Stimulated activated naive B cell treated with anti-CD40 and anti-IgM and Interleukin-4, amounts not matched to agents 10 μg/mL and 1 μg/mL and 100 μg/mL, for 72 hours (primary cell): Measurements from ENCODE around the gene PTGER2.
A peak's percentile ranks its signal among the peaks of the same experiment; 100 is the strongest.

Experiments
- ATAC-seq, 2 donors: fragments of 150-1000 bp; cut with Tn5 transposase; replicated peaks; 2 replicates each; pipeline ENCODE4 v1.10.0; 2021; ENCODE audit warnings: moderate library complexity in 1 of 2
- DNase-seq: peaks from one replicate; pipeline ENCODE4 v3.0.0; 2021
- H3K27ac Mint-ChIP-seq: one replicate; pipeline ENCODE4 v1.8.0; 2022; ENCODE audit warnings: mild to moderate bottlenecking, mixed read lengths
- H3K27me3 Mint-ChIP-seq, 2 donors: one replicate each; pipeline ENCODE4 v1.8.0; 2022; ENCODE audit warnings: mixed read lengths in 2 of 2
- H3K36me3 Mint-ChIP-seq, 2 donors: one replicate each; pipeline ENCODE4 v1.8.0; 2022; ENCODE audit warnings: mixed read lengths in 2 of 2, mild to moderate bottlenecking in 1 of 2
- H3K4me1 Mint-ChIP-seq, 2 donors: one replicate each; pipeline ENCODE4 v1.8.0; 2022; ENCODE audit warnings: mixed read lengths in 2 of 2, mild to moderate bottlenecking in 1 of 2
- H3K4me3 Mint-ChIP-seq, 2 donors: one replicate each; pipeline ENCODE4 v1.8.0; 2022; ENCODE audit warnings: mild to moderate bottlenecking in 2 of 2, mixed read lengths in 2 of 2, moderate library complexity in 1 of 2
- H3K9me3 Mint-ChIP-seq, 2 donors: one replicate each; pipeline ENCODE4 v1.8.0; 2022; ENCODE audit warnings: mixed read lengths in 2 of 2, mild to moderate bottlenecking in 1 of 2

PTGER2 gene

GRCh38 chr14:52354242-52354641 is 40.1 kb downstream of the PTGER2 start:
- peaks cover 14 to 27% of the 10 kb centered on the region in 2 donors for H3K27me3 Mint-ChIP-seq
- H3K4me1 Mint-ChIP-seq, result peaks cover 9 to 22% of the 10 kb centered on the region in 2 donors
- ATAC-seq (no peak), DNase-seq (no peak)
- no peaks in the 10 kb centered on the region for H3K9me3 Mint-ChIP-seq
- H3K27ac Mint-ChIP-seq, result no peak overlapping the region
- no peak overlapping the region for H3K4me3 Mint-ChIP-seq
- H3K36me3 Mint-ChIP-seq, result no peaks in the 10 kb centered on the region

DNA sequence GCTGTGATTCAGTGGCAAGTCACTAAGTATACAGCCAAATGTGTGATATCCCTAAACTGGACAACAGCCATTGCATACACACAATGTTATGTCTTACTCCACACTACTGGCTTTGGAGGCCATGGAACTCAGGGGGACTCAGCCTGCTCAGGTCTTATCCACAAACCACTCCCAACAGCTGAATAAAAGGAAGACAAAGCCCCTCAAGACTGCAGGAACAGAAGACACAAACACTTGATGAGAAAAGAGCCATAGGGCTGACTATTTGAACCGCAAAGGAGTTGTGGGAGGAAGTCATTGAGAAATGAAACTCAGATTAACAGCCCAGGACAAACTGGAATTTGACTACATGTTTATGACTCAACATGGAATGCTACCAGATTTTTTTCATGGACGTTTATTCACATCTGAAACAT is 40.9 kb downstream of the PTGER2 start:
- no peak for ATAC-seq
- no peak overlapping the region for H3K4me3 Mint-ChIP-seq
- DNase-seq, result no peak
- H3K27ac Mint-ChIP-seq, result no peak overlapping the region
- H3K36me3 Mint-ChIP-seq, result no peaks in the 10 kb centered on the region
- H3K27me3 Mint-ChIP-seq, result peaks cover 19 to 27% of the 10 kb centered on the region in 2 donors
- H3K9me3 Mint-ChIP-seq, result no peaks in the 10 kb centered on the region
- peaks cover 7 to 22% of the 10 kb centered on the region in 2 donors for H3K4me1 Mint-ChIP-seq

DNA sequence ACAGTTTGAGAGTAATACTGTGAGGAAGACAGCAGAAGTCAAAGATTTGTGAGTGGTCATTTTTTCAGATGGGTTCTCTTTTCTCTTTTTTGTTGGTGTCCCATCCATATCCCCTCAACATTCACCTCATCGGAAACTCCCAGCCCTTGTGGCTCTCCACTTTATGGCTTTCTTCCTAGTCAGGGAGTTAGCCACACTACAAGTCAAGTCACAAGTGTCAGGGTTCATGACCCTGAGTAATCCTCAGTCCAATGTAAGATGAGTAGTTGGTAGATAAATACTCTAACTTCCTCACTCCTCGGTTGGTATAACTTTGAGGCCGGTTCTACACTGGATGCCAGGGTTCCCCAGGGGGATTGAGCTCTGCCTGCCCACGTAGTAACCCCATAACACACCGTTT is 41.4 kb downstream of the PTGER2 start:
- Mint-ChIP-seq H3K27ac (no peak overlapping the region), H3K4me3 (no peak overlapping the region), H3K27me3 (peaks cover 19 to 23% of the 10 kb centered on the region in 2 donors)

GRCh38 chr14:52356025-52356424 is 41.9 kb downstream of the PTGER2 start:
- Mint-ChIP-seq H3K9me3 (no peaks in the 10 kb centered on the region), H3K27me3 (peaks cover 18 to 19% of the 10 kb centered on the region in 2 donors), H3K36me3 (no peaks in the 10 kb centered on the region), H3K4me3 (no peak overlapping the region), H3K4me1 (peaks cover 7 to 22% of the 10 kb centered on the region in 2 donors), H3K27ac (no peak overlapping the region)
- no peak for ATAC-seq
- DNase-seq, result no peak

More for the DNA sequence above, 41.4 kb downstream of the PTGER2 start:
- no peak for ATAC-seq
- no peaks in the 10 kb centered on the region for H3K36me3 Mint-ChIP-seq
- H3K4me1 Mint-ChIP-seq, result peaks cover 7 to 22% of the 10 kb centered on the region in 2 donors
- no peak for DNase-seq
- no peaks in the 10 kb centered on the region for H3K9me3 Mint-ChIP-seq

DNA sequence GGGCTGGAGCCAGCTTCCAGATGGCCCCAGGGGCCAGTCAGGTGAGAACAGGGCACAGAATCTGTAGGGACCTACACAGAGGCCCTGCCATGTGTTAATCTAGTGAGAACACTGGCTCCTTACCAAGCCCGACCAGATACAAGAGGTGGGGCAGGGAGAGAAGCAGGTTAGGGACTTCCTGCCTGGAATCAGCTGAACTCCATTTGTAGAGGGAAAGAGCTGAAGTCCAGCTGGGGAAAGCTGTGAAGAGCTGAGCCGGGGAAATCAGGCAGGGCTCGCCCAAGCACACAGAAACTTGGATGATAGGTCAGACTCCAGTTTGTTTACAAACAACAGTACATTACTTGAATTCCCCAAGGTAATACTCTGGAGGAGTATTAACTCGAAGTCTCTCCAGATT is 46.7 kb downstream of the PTGER2 start:
- Mint-ChIP-seq H3K27me3 (peaks cover 3 to 12% of the 10 kb centered on the region in 2 donors), H3K4me3 (no peak overlapping the region), H3K4me1 (no peaks in the 10 kb centered on the region), H3K9me3 (no peaks in the 10 kb centered on the region), H3K36me3 (no peaks in the 10 kb centered on the region), H3K27ac (no peak overlapping the region)
- DNase-seq (no peak), ATAC-seq (no peak)

DNA sequence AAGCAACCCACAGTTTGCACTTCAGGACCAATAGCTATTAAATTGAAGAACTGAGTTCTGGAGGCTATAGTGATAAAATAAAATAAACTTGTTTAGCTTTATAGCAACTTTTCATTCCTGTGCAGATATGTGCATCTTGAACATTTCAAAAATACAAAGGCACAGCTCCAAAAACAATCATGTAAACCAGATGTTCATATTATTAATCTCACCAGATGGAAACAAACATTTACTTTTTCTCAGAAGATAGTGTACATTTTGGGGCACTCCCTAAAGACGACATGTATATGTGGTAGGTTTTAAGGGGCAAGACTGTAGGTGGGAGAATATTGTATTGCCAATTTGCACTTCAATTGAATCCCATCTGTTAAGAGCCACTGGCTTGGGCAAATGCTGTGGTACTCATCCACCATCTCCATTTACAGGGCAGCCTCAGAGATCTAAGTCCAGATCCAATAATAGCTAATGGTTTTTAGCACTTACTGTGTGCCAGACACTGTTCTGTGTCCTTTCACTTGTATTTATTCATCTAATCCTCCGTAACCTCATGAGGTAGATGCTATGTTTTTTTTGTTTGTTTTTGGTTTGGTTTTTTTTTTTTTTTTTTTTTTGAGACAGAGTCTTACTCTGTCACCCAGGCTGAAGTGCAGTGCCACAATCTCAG is 49.1 kb downstream of the PTGER2 start:
- H3K9me3 Mint-ChIP-seq, result no peaks in the 10 kb centered on the region
- no peak overlapping the region for H3K4me3 Mint-ChIP-seq
- peaks cover 0 to 9% of the 10 kb centered on the region in 2 donors for H3K27me3 Mint-ChIP-seq
- H3K4me1 Mint-ChIP-seq, result no peaks in the 10 kb centered on the region
- no peak overlapping the region for H3K27ac Mint-ChIP-seq
- H3K36me3 Mint-ChIP-seq, result no peaks in the 10 kb centered on the region
- DNase-seq, result no peak
- no peak for ATAC-seq

- H3K27me3 Mint-ChIP-seq, result peaks cover 0 to 9% of the 10 kb centered on the region in 2 donors
- DNase-seq (no peak), ATAC-seq (no peak)
- no peaks in the 10 kb centered on the region for H3K36me3 Mint-ChIP-seq
- H3K9me3 Mint-ChIP-seq, result no peaks in the 10 kb centered on the region
- no peak overlapping the region for H3K4me3 Mint-ChIP-seq
- H3K4me1 Mint-ChIP-seq, result no peaks in the 10 kb centered on the region
- no peak overlapping the region for H3K27ac Mint-ChIP-seq
Measured at GRCh38 chr14:52363961-52364360, 49.8 kb downstream of the PTGER2 start.

GRCh38 chr14:52365071-52365470 is 51.0 kb downstream of the PTGER2 start:
- Mint-ChIP-seq H3K36me3 (no peaks in the 10 kb centered on the region), H3K4me1 (no peaks in the 10 kb centered on the region), H3K9me3 (no peaks in the 10 kb centered on the region), H3K27ac (no peak overlapping the region), H3K27me3 (peaks cover 0 to 4% of the 10 kb centered on the region in 2 donors), H3K4me3 (no peak overlapping the region)
- DNase-seq, result no peak
- no peak for ATAC-seq

GRCh38 chr14:52366796-52367315 is 52.7 kb downstream of the PTGER2 start:
- Mint-ChIP-seq H3K27me3 (peaks cover 0 to 4% of the 10 kb centered on the region in 2 donors), H3K9me3 (no peaks in the 10 kb centered on the region), H3K27ac (no peak overlapping the region), H3K36me3 (no peaks in the 10 kb centered on the region), H3K4me3 (no peak overlapping the region), H3K4me1 (no peaks in the 10 kb centered on the region)
- no peak for DNase-seq
- no peak for ATAC-seq

DNA sequence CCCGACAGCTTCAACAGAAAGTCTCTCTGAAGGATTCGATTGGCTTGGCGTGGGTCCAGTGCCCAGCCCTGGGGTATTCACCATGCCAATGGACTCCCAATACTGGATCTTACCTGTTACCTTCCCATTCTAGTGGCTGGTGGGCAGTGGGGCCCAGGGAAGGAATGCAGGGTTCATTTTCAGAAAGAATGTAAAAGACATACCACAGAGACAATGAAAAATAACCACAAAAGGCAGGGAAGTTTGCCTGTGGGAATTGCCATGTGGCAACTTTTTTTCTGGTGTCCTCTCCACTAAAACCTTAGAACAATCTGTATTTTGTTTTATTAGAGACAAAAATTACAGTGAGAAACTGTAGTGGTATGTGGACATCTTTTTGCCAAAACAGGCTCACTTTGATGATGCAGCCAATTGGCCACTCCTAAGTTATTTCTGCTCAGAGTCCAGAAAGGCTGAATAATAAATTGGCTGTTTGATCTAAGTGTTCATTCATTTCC is 55.2 kb downstream of the PTGER2 start:
- Mint-ChIP-seq H3K27ac (no peak overlapping the region), H3K4me3 (no peak overlapping the region), H3K4me1 (no peaks in the 10 kb centered on the region), H3K9me3 (peaks cover 8 to 9% of the 10 kb centered on the region in 2 donors), H3K36me3 (no peaks in the 10 kb centered on the region), H3K27me3 (peaks cover 0 to 7% of the 10 kb centered on the region in 2 donors)
- DNase-seq (no peak), ATAC-seq (no peak)

DNA sequence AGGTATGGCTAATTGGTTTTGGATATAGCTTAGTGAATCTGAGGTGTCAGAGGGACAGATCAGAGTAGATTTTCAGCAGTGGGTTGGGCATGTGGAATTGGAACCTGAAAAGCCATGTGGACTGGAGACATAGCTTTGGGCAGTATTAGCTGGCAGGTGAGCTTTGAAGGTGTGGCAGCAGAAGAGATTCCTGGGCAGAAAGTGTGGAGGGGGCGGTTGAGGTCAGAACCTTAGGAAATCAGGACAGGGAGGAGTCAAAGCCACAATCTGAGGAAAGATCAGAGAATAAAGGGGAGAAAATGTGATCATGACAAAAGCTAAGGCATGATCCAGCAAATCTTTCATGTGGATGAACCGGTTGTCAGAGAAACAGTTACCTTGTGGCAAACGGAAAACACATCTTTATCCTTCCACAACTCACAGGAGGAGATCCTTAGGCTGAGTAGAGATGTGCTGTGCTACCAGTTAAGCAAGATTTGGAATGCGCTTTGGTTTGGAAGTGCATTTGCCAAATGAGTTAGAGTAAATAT is 56.4 kb downstream of the PTGER2 start:
- ATAC-seq, result peak in 1 of 2 donors; percentile 42
- DNase-seq, result no peak
- Mint-ChIP-seq H3K27ac (no peak overlapping the region), H3K36me3 (no peaks in the 10 kb centered on the region), H3K27me3 (peaks cover 2 to 10% of the 10 kb centered on the region in 2 donors), H3K4me3 (no peak overlapping the region), H3K4me1 (no peaks in the 10 kb centered on the region), H3K9me3 (peaks cover 8 to 9% of the 10 kb centered on the region in 2 donors)

DNA sequence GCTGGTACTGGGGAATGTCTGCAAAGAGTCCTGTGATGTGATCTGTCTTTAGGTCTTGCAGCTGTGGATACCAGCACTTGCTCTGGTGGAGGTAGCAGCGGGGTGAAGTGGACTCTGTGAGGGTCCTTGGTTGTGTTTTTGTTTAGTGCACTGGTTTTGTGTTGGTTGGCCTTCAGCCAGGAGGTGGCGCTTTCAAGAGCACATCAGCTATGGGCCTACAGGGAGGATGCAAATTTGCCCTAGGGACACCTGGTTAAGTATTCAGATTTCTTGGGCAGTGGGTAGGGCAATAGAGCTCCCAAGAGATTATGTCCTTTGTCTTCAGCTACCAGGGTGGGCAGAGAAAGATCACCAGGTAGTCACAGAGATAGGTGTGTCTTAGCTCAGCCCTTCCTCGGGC is 63.8 kb downstream of the PTGER2 start:
- Mint-ChIP-seq H3K27ac (no peak overlapping the region), H3K9me3 (peaks cover 9% of the 10 kb centered on the region in 2 donors), H3K27me3 (peaks cover 27 to 33% of the 10 kb centered on the region in 2 donors), H3K4me1 (peaks cover 0 to 3% of the 10 kb centered on the region in 2 donors), H3K36me3 (peaks cover 0 to 2% of the 10 kb centered on the region in 2 donors), H3K4me3 (no peak overlapping the region)
- DNase-seq (no peak), ATAC-seq (no peak)
